ENCODE measurements around the gene PTPRG.
"Not testable (repeated sequence)": the region's sequence is repeated elsewhere in the genome, so short reads cannot be mapped to it uniquely, and the experiment has no call there.

The PTPRG gene

GRCh38 chr3:62027241-62027640 is 465.9 kb downstream of the PTPRG start:
- H3K4me3 ChIP-seq (ENCODE audit: low read depth, low read length), result no peak overlapping the region
- DNase-seq (ENCODE audit: low read depth), result no peak
- TF ChIP-seq, protein P1, sequence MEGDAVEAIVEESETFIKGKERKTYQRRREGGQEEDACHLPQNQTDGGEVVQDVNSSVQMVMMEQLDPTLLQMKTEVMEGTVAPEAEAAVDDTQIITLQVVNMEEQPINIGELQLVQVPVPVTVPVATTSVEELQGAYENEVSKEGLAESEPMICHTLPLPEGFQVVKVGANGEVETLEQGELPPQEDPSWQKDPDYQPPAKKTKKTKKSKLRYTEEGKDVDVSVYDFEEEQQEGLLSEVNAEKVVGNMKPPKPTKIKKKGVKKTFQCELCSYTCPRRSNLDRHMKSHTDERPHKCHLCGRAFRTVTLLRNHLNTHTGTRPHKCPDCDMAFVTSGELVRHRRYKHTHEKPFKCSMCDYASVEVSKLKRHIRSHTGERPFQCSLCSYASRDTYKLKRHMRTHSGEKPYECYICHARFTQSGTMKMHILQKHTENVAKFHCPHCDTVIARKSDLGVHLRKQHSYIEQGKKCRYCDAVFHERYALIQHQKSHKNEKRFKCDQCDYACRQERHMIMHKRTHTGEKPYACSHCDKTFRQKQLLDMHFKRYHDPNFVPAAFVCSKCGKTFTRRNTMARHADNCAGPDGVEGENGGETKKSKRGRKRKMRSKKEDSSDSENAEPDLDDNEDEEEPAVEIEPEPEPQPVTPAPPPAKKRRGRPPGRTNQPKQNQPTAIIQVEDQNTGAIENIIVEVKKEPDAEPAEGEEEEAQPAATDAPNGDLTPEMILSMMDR (IDR thresholded peaks at IDR 0.05; ENCODE audit: insufficient read depth, low read depth, low read length, missing control alignments), result no peak

GRCh38 chr3:62027796-62028195 is 466.4 kb downstream of the PTPRG start:
- H3K4me3 ChIP-seq (ENCODE audit: low read depth, low read length), result no peak overlapping the region
- DNase-seq (ENCODE audit: low read depth), result no peak
- TF ChIP-seq, protein P1 (IDR thresholded peaks at IDR 0.05; ENCODE audit: insufficient read depth, low read depth, low read length, missing control alignments), result no peak

DNA sequence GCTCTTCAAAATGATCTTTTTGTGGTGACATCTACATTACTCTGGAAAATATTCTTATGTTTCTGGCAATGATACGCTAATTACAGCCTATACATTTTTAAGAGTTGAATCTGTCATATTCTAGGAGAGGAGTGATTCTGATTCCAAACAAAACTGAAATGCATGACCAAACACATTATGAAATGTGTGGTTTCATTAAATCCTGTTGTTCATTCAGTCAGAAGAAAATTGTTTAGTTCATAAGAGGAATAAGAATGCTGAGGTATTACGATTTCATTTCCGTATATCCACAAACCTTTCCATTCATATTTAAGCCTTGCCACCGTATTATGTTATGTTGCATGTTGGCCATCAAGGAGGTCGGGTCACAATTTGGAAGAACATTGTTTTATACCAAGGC is 466.9 kb downstream of the PTPRG start:
- TF ChIP-seq, protein P1 (IDR thresholded peaks at IDR 0.05; ENCODE audit: insufficient read depth, low read depth, low read length, missing control alignments), result no peak
- no peak overlapping the region for H3K4me3 ChIP-seq (ENCODE audit: low read depth, low read length)
- DNase-seq (ENCODE audit: low read depth), result no peak

DNA sequence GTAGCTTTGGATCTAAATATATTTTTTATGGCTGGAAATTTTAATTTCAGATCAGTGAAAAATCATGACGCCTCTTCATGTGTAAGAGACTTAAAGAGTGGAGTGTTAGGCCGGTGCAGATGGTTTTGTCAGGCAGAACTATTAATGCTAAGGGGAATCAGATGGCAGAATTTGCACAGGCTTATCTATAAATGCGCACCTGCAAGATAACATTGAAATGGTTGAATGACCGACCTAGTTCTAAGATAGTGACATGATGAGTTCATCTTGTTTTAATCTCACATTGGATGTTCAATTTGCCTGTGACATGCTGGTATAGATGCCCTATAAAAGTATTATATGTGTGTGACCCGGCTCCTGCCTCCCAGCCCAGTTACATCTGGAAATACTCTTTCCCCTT is 471.4 kb downstream of the PTPRG start:
- DNase-seq (ENCODE audit: low read depth), result no peak
- no peak overlapping the region for H3K4me3 ChIP-seq (ENCODE audit: low read depth, low read length)
- TF ChIP-seq, protein P1 (IDR thresholded peaks at IDR 0.05; ENCODE audit: insufficient read depth, low read depth, low read length, missing control alignments), result no peak

DNA sequence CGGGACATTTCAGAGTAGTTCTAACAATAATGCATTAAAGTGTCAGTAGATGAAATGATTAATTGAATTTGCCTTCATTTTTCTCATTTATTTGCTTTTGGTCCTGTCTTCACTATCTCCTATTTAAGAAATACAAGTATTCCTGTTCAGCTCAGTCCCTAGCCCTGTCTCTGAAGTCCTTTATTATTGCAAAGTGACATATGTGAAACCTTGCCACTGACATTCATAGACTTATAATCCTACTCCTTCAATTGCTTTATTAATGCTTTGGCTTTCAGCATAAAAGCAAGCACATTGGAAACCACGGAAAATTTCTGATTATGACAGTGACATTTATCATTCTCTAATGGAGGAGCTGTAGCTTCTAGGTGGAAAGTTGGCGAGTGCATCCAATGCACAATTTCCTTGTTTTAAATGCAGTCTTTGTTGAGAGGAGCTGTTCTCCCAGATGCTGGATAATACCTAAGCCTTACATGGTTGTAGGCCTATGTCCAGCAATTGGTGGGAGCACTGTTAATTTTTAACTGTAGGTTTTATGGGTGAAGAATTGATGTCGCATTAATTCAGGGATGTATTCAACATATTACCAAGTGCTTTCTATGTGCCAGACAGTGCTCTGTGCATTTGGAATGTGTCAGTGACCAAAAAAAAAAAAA is 474.2 kb downstream of the PTPRG start:
- DNase-seq (ENCODE audit: low read depth), result no peak
- no peak overlapping the region for H3K4me3 ChIP-seq (ENCODE audit: low read depth, low read length)
- TF ChIP-seq, protein P1 (IDR thresholded peaks at IDR 0.05; ENCODE audit: insufficient read depth, low read depth, low read length, missing control alignments), result no peak

GRCh38 chr3:62036726-62037125 is 475.4 kb downstream of the PTPRG start:
- TF ChIP-seq, protein P1 (IDR thresholded peaks at IDR 0.05; ENCODE audit: insufficient read depth, low read depth, low read length, missing control alignments), result no peak
- DNase-seq (ENCODE audit: low read depth), result no peak
- H3K4me3 ChIP-seq (ENCODE audit: low read depth, low read length), result no peak overlapping the region

DNA sequence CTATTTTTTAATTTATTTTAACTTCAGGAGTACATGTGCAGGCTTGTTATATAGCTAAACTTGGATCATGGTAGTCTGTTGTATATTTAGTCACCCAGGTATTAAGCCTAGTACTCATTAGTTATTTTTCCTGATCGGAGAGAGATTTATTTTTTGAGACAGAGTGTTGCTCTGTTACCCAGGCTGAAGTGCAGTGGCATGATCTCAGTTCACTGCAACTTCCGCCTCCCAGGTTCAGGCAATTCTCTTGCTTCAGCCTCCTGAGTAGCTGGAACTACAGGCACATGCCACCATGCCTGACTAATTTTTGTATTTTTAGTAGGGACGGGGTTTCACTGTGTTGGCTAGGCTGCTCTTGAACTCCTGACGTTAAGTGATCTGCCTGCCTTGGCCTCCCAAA is 477.4 kb downstream of the PTPRG start:
- DNase-seq (ENCODE audit: low read depth); H3K4me3 ChIP-seq (ENCODE audit: low read depth, low read length): not testable (repeated sequence)

Data from GM12865 (cell line).